Liver (tissue), 9 donors: Measurements from ENCODE around the gene IL1RN. TPM values are rescaled to one million over a fixed set of nuclear protein-coding genes. Genes with fewer than 3 reads are reported as not detected.

ENCODE experiments used
- DNase-seq: peaks from one replicate; pipeline ENCODE4 v3.0.0-alpha.2; 2017; ENCODE audit warnings: low spot score
- H3K27ac ChIP-seq, 2 donors: one replicate each; pipeline ENCODE4 v1.7.0; 2013; ENCODE audit warnings: inconsistent platforms in 2 of 2, low read length in 2 of 2, control low read depth in 1 of 2, low read depth in 1 of 2, mild to moderate bottlenecking in 1 of 2
- H3K27me3 ChIP-seq, 4 donors: one replicate each; pipeline versions ENCODE4 v1.6.1 to v1.7.0; 2013; ENCODE audit warnings: low read length in 3 of 4, inconsistent platforms in 1 of 4, mild to moderate bottlenecking in 1 of 4, moderate library complexity in 1 of 4; ENCODE audit not compliant: control insufficient read depth in 4 of 4, insufficient read depth in 4 of 4
- H3K36me3 ChIP-seq, 4 donors: one replicate each; pipeline versions ENCODE4 v1.6.1 to v1.7.0; 2013; ENCODE audit warnings: low read length in 3 of 4, mild to moderate bottlenecking in 3 of 4, low read depth in 1 of 4, moderate library complexity in 1 of 4; ENCODE audit not compliant: control insufficient read depth in 4 of 4, insufficient read depth in 3 of 4
- H3K4me1 ChIP-seq, 4 donors: one replicate each; pipeline versions ENCODE4 v1.6.1 to v1.7.0; 2013; ENCODE audit warnings: low read length in 3 of 4, mild to moderate bottlenecking in 3 of 4, moderate library complexity in 1 of 4; ENCODE audit not compliant: control insufficient read depth in 4 of 4, insufficient read depth in 4 of 4
- H3K4me3 ChIP-seq, 3 donors: one replicate each; pipeline versions ENCODE4 v1.6.1 to v1.7.0; 2013; ENCODE audit warnings: low read length in 3 of 3, control low read depth in 1 of 3, low read depth in 1 of 3, mild to moderate bottlenecking in 1 of 3
- H3K9ac ChIP-seq, 2 donors: one replicate each; pipeline ENCODE4 v1.7.0; 2013; ENCODE audit warnings: low read length in 2 of 2, mild to moderate bottlenecking in 2 of 2, moderate library complexity in 2 of 2, control low read depth in 1 of 2, low read depth in 1 of 2
- H3K9me3 ChIP-seq, 4 donors: one replicate each; pipeline versions ENCODE4 v1.6.1 to v1.7.0; 2013; ENCODE audit warnings: low read length in 3 of 4; ENCODE audit not compliant: control insufficient read depth in 4 of 4
- EGR1 ChIP-seq, 2 donors: IDR thresholded peaks; 2 replicates each; pipeline ENCODE4 v1.6.1; 2016 to 2018; ENCODE audit warnings: antibody characterized with exemption in 2 of 2, low read depth in 2 of 2
- FOXA1 ChIP-seq: IDR thresholded peaks from 2 replicates; pipeline ENCODE4 v1.6.1; 2016; ENCODE audit warnings: antibody characterized with exemption
- FOXA2 ChIP-seq: IDR thresholded peaks from 2 replicates; pipeline ENCODE4 v1.6.1; 2016; ENCODE audit warnings: antibody characterized with exemption
- GABPA ChIP-seq, 2 donors: IDR thresholded peaks in 1 of 2; conservative IDR thresholded peaks in 1 of 2; 2 replicates each; pipeline ENCODE4 v1.6.1; 2016; ENCODE audit warnings: antibody characterized with exemption in 2 of 2, mild to moderate bottlenecking in 1 of 2, moderate library complexity in 1 of 2
- HNF4G ChIP-seq: IDR thresholded peaks from 2 replicates; pipeline ENCODE4 v1.6.1; 2016; ENCODE audit warnings: antibody characterized with exemption
- JUND ChIP-seq, 2 donors: IDR thresholded peaks; 2 replicates each; pipeline ENCODE4 v1.6.1; 2016; ENCODE audit warnings: antibody characterized with exemption in 2 of 2
- NR2F2 ChIP-seq: IDR thresholded peaks from 2 replicates; pipeline ENCODE4 v1.6.1; 2016; ENCODE audit warnings: antibody characterized with exemption
- RAD21 ChIP-seq, 2 donors: IDR thresholded peaks; 2 replicates each; pipeline ENCODE4 v1.6.1; 2016; ENCODE audit warnings: antibody characterized with exemption in 2 of 2, mild to moderate bottlenecking in 2 of 2
- RXRA ChIP-seq, 2 donors: IDR thresholded peaks; 2 replicates each; pipeline ENCODE4 v1.6.1; 2017 to 2018; ENCODE audit warnings: antibody characterized with exemption in 2 of 2, mild to moderate bottlenecking in 1 of 2
- YY1 ChIP-seq: IDR thresholded peaks from 2 replicates; pipeline ENCODE4 v1.6.1; 2016; ENCODE audit warnings: antibody characterized with exemption, mild to moderate bottlenecking
- WGBS: extraction: QIAGEN DNeasy Blood & Tissue Kit; methylation state at CpG from one replicate; pipeline ENCODE4 v1.1.7; 2013; 5-methylcytosine and 5-hydroxymethylcytosine counted together
- polyA plus RNA-seq, 2 donors: library from polyadenylated mRNA; stranded (reverse) in 1 of 2; unstranded in 1 of 2; fragments of 200-250 nt in 1 of 2; fragments of >200 nt in 1 of 2; fragmentation: Nextera tagmentation in 1 of 2; extraction: Ambion mirVana in 1 of 2; gene quantifications; one replicate each; pipeline versions ENCODE4 v1.2.1 to v1.2.3, GENCODE V29; 2013 to 2015
- total RNA-seq, 2 donors: library from RNA; depleted of rRNA; stranded (reverse); fragments of >200 nt; gene quantifications; one replicate each; pipeline ENCODE4 v1.2.3, GENCODE V29; 2014
- TF ChIP-seq, protein P1 (sequence below): fragments of 150-350 bp; IDR thresholded peaks from 2 replicates; pipeline ENCODE4 v1.5.1; 2017; ENCODE audit warnings: improper control_type of control experiment, low read depth, low read length; ENCODE audit not compliant: missing input control
- TF ChIP-seq, protein P2 (sequence below): IDR thresholded peaks from 2 replicates; pipeline ENCODE4 v1.6.1; 2016; ENCODE audit warnings: antibody characterized with exemption
- TF ChIP-seq, protein P3 (sequence below): IDR thresholded peaks from 2 replicates; pipeline ENCODE4 v1.6.1; 2016; ENCODE audit warnings: antibody characterized with exemption
- TF ChIP-seq, protein P4 (sequence below): IDR thresholded peaks from 2 replicates; pipeline ENCODE4 v1.6.1; 2016; ENCODE audit warnings: antibody characterized with exemption
- donor health status: healthy.
- donor health status: healthy.
- donor health status: healthy.
- donor health status: healthy.
- donor health status: healthy.

Gene IL1RN
- total and polyA plus RNA-seq, 4 donors: 3.9 to 121 (median 25.8) TPM

DNA sequence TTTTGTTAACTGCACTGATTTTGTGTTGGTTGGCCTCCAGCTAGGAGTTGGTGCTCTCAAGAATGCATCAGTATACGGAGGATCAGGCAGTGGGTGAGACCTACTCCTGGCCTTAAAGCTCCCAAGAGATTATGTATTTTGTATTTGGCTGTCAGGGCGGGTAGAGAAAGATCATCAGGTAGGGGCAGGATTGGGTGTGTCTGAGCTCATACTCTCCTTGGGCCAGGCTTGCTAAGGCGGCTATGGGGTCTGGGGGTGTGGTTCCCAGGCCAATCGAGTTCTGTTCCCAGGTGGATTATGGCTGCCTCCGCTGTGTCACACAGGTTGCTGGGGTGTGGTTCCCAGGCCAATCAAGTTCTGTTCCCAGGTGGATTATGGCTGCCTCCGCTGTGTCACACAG lies 28.9 kb upstream of the IL1RN start:
- Histone ChIP-seq H3K4me1 (peaks cover 0 to 3% (median 0%) of the 10 kb centered on the region in 4 donors), H3K4me3 (no peak overlapping the region), H3K9ac (no peak overlapping the region), H3K27me3 (no peaks in the 10 kb centered on the region), H3K27ac (no peak overlapping the region), H3K9me3 (no peaks in the 10 kb centered on the region), H3K36me3 (no peaks in the 10 kb centered on the region)
- 94% methylated on average over 6 of the region's 6 CpGs for WGBS
- DNase-seq: no peak
- no peak for TF ChIP-seq EGR1 (IDR thresholded peaks at IDR 0.05; ENCODE audit: low read depth in 2 of 2)
- no peak for TF ChIP-seq GABPA (IDR thresholded peaks at IDR 0.05 in 1 of 2, conservative IDR thresholded peaks at IDR 0.05 in 1 of 2)
- TF ChIP-seq JUND (IDR thresholded peaks at IDR 0.05): no peak
- TF ChIP-seq, protein P1, sequence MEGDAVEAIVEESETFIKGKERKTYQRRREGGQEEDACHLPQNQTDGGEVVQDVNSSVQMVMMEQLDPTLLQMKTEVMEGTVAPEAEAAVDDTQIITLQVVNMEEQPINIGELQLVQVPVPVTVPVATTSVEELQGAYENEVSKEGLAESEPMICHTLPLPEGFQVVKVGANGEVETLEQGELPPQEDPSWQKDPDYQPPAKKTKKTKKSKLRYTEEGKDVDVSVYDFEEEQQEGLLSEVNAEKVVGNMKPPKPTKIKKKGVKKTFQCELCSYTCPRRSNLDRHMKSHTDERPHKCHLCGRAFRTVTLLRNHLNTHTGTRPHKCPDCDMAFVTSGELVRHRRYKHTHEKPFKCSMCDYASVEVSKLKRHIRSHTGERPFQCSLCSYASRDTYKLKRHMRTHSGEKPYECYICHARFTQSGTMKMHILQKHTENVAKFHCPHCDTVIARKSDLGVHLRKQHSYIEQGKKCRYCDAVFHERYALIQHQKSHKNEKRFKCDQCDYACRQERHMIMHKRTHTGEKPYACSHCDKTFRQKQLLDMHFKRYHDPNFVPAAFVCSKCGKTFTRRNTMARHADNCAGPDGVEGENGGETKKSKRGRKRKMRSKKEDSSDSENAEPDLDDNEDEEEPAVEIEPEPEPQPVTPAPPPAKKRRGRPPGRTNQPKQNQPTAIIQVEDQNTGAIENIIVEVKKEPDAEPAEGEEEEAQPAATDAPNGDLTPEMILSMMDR: no peak
- TF ChIP-seq, protein P2, sequence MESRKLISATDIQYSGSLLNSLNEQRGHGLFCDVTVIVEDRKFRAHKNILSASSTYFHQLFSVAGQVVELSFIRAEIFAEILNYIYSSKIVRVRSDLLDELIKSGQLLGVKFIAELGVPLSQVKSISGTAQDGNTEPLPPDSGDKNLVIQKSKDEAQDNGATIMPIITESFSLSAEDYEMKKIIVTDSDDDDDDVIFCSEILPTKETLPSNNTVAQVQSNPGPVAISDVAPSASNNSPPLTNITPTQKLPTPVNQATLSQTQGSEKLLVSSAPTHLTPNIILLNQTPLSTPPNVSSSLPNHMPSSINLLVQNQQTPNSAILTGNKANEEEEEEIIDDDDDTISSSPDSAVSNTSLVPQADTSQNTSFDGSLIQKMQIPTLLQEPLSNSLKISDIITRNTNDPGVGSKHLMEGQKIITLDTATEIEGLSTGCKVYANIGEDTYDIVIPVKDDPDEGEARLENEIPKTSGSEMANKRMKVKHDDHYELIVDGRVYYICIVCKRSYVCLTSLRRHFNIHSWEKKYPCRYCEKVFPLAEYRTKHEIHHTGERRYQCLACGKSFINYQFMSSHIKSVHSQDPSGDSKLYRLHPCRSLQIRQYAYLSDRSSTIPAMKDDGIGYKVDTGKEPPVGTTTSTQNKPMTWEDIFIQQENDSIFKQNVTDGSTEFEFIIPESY: no peak
- TF ChIP-seq FOXA1: no peak
- TF ChIP-seq, protein P3, sequence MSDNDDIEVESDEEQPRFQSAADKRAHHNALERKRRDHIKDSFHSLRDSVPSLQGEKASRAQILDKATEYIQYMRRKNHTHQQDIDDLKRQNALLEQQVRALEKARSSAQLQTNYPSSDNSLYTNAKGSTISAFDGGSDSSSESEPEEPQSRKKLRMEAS: no peak
- no peak for TF ChIP-seq YY1
- no peak for TF ChIP-seq RAD21 (IDR thresholded peaks at IDR 0.05)
- no peak for TF ChIP-seq HNF4G
- TF ChIP-seq, protein P4, sequence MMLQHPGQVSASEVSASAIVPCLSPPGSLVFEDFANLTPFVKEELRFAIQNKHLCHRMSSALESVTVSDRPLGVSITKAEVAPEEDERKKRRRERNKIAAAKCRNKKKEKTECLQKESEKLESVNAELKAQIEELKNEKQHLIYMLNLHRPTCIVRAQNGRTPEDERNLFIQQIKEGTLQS: no peak
- TF ChIP-seq FOXA2: no peak

DNA sequence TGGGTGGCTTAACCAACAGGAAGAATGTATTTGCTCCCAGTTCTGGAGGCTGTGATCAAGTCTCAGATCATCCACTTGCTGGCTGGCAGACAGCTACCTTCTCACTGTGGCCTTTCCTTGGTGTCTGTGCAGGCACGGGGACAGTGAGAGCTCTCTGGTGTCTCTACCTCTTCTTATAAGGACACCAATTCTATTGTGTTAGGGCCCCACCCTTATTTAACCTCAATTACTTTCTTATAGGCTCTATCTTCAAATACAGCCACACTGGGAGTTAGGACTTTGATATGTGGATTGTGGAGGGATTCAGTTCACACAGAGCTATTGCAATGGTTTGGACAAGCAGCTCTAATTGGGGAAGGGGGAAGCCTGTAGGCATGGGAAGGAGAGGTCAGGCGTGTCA lies 25.3 kb upstream of the IL1RN start:
- Histone ChIP-seq H3K4me3 (no peak overlapping the region), H3K9ac (no peak overlapping the region), H3K9me3 (no peaks in the 10 kb centered on the region), H3K27me3 (no peaks in the 10 kb centered on the region), H3K36me3 (no peaks in the 10 kb centered on the region), H3K27ac (no peak overlapping the region), H3K4me1 (peaks cover 0 to 3% (median 0%) of the 10 kb centered on the region in 4 donors)
- TF ChIP-seq YY1 (no peak), EGR1 (IDR thresholded peaks at IDR 0.05; ENCODE audit: low read depth in 2 of 2) (no peak), JUND (IDR thresholded peaks at IDR 0.05) (no peak), RXRA (IDR thresholded peaks at IDR 0.05) (no peak), FOXA2 (no peak), NR2F2 (no peak)
- TF ChIP-seq, protein P2: no peak
- TF ChIP-seq, protein P4: no peak
- TF ChIP-seq, protein P1: no peak
- no peak for DNase-seq
- 94% methylated on average over 2 of the region's 2 CpGs for WGBS
